Thoracic aorta (tissue), 2 donors: Measurements from ENCODE around the gene FKBP2. TPM values are rescaled to one million over a fixed set of nuclear protein-coding genes. Genes with fewer than 3 reads are reported as not detected.

Experiments used
- ATAC-seq: fragments of 150-250 bp; one replicate; pipeline ENCODE4 v1.8.0; 2017; ENCODE audit warnings: low read depth; ENCODE audit not compliant: insufficient number of reproducible peaks, low FRiP score
- DNase-seq: peaks from one replicate; pipeline ENCODE4 v3.0.0-alpha.2; 2020; ENCODE audit warnings: low spot score
- H3K27ac ChIP-seq, 2 donors: fragments of 200-600 bp; sonication (generic); 1 replicate in 1 of 2; 2 replicates in 1 of 2; pipeline ENCODE4 v1.5.1; 2016; ENCODE audit warnings: mild to moderate bottlenecking in 2 of 2, moderate library complexity in 2 of 2
- H3K27me3 ChIP-seq: fragments of 200-600 bp; sonication (generic); replicated peaks from 2 replicates; pipeline ENCODE4 v1.6.0; 2016; ENCODE audit warnings: mild to moderate bottlenecking; ENCODE audit not compliant: insufficient read depth
- H3K36me3 ChIP-seq: fragments of 200-600 bp; sonication (generic); one replicate; pipeline ENCODE4 v1.5.1; 2016
- H3K4me1 ChIP-seq, 2 donors: fragments of 200-600 bp; sonication (generic); 1 replicate in 1 of 2; 2 replicates in 1 of 2; pipeline versions ENCODE4 v1.5.1 to v1.6.0; 2016; ENCODE audit warnings: low read depth in 2 of 2, mild to moderate bottlenecking in 1 of 2; ENCODE audit not compliant: control insufficient read depth in 1 of 2
- H3K4me3 ChIP-seq: fragments of 200-600 bp; sonication (generic); 2 replicates; pipeline ENCODE4 v1.5.1; 2016; ENCODE audit warnings: mild to moderate bottlenecking
- H3K9me3 ChIP-seq: fragments of 200-600 bp; sonication (generic); 2 replicates; pipeline ENCODE4 v1.5.1; 2016
- total RNA-seq, 2 donors: library from RNA; depleted of rRNA; stranded (reverse); fragments of >200 nt; gene quantifications; one replicate each; pipeline versions ENCODE4 v1.1.0 to v1.2.3, GENCODE V29; 2016
- TF ChIP-seq, protein P1 (sequence below): fragments of 200-600 bp; sonication (generic); IDR thresholded peaks from one replicate; pipeline ENCODE4 v1.5.1; 2019; ENCODE audit warnings: antibody characterized with exemption

Gene FKBP2
- total RNA-seq, 2 donors from 2014 or later = 51.7 to 53.0 TPM

DNA sequence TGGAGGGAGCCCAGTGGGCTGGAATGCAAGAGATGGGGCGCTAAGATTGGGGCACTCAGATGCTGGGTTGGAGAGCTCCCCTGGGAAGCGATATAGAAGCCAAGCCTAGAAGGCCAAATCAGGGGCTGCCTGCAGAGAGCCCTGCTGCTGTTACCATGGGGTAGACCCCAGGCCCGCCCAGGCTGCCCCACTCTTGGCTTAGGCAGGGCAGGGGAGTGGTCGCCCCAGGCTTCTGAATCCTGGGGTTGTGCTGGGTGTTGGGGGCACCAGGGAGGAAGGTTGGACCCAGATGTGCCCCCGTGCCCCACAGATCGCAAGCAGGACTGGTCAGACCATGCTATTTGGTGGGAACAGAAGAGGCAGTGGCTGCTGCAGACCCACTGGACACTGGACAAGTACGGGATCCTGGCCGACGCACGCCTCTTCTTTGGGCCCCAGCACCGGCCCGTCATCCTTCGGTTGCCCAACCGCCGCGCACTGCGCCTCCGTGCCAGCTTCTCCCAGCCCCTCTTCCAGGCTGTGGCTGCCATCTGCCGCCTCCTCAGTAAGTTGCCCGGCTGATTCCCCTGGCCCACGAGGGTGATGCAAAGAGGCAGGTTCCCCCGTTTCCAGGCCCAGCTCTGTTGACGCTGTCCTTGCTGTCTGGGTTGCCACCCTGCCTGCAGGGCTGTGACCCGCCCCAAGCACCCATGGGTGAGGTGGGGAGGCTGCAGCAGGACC lies 30.4 kb upstream of the FKBP2 start:
- Histone ChIP-seq H3K27me3 (no peaks in the 10 kb centered on the region), H3K9me3 (no peaks in the 10 kb centered on the region), H3K4me1 (no peaks in the 10 kb centered on the region), H3K4me3 (no peak overlapping the region), H3K27ac (no peak overlapping the region), H3K36me3 (no peaks in the 10 kb centered on the region)
- ATAC-seq (no peak), DNase-seq (no peak)
- TF ChIP-seq, protein P1, sequence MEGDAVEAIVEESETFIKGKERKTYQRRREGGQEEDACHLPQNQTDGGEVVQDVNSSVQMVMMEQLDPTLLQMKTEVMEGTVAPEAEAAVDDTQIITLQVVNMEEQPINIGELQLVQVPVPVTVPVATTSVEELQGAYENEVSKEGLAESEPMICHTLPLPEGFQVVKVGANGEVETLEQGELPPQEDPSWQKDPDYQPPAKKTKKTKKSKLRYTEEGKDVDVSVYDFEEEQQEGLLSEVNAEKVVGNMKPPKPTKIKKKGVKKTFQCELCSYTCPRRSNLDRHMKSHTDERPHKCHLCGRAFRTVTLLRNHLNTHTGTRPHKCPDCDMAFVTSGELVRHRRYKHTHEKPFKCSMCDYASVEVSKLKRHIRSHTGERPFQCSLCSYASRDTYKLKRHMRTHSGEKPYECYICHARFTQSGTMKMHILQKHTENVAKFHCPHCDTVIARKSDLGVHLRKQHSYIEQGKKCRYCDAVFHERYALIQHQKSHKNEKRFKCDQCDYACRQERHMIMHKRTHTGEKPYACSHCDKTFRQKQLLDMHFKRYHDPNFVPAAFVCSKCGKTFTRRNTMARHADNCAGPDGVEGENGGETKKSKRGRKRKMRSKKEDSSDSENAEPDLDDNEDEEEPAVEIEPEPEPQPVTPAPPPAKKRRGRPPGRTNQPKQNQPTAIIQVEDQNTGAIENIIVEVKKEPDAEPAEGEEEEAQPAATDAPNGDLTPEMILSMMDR = no peak

DNA sequence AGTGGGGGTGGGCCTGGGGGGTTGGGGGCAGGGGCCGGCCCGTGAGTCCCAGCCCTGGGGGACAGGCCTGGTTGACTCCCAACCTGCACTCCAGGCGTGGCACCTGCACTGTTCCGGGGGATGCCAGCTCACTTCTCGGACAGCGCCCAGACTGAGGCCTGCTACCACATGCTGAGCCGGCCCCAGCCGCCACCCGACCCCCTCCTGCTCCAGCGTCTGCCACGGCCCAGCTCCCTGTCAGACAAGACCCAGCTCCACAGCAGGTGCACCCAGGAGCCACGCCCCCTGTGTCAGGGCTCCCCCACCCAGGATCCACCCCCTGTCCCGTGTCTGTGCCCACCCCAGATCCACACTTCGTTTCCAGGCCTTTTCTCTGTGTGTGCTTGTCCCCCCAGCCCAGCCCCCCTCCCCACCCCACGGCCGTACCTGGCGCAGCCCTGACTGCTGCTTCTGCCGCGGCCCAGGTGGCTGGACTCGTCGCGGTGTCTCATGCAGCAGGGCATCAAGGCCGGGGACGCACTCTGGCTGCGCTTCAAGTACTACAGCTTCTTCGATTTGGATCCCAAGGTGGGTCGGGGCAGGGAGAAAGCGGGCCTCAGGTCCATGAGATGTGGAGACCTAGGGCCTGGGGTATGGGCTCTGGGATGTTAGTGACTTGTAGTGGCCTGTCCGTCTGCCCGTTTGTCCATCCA lies 29.6 kb upstream of the FKBP2 start:
- no peak overlapping the region for H3K27ac ChIP-seq
- H3K4me3 ChIP-seq = no peak overlapping the region
- H3K36me3 ChIP-seq = no peaks in the 10 kb centered on the region
- no peaks in the 10 kb centered on the region for H3K9me3 ChIP-seq
- TF ChIP-seq, protein P1 = no peak
- ATAC-seq (no peak), DNase-seq (no peak)
- H3K4me1 ChIP-seq = no peaks in the 10 kb centered on the region
- no peaks in the 10 kb centered on the region for H3K27me3 ChIP-seq

DNA sequence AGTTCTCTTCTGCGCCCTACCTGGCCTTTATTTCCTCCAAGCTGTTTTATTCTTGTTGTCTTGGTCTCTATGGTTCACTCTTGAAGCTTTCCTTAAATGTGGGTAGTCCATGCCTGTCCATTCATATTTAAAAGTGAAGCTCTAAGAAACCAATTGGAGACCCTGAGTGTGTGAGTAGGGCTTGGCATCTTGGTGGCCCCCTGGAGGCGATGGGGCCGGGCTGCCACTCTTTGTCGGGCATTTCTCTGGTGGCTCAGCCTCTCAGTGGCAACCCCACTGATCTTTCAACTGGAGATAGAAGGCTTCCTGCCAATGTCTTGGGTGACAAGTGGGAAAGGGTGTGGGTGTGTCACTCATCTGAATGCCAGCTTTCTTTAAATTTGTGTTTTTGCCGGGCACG lies 24.0 kb upstream of the FKBP2 start:
- Histone ChIP-seq H3K36me3 (peaks cover 3% of the 10 kb centered on the region), H3K27ac (no peak overlapping the region), H3K4me3 (no peak overlapping the region), H3K27me3 (no peaks in the 10 kb centered on the region), H3K4me1 (no peaks in the 10 kb centered on the region), H3K9me3 (no peaks in the 10 kb centered on the region)
- TF ChIP-seq, protein P1 = no peak
- ATAC-seq = no peak
- DNase-seq = no peak

DNA sequence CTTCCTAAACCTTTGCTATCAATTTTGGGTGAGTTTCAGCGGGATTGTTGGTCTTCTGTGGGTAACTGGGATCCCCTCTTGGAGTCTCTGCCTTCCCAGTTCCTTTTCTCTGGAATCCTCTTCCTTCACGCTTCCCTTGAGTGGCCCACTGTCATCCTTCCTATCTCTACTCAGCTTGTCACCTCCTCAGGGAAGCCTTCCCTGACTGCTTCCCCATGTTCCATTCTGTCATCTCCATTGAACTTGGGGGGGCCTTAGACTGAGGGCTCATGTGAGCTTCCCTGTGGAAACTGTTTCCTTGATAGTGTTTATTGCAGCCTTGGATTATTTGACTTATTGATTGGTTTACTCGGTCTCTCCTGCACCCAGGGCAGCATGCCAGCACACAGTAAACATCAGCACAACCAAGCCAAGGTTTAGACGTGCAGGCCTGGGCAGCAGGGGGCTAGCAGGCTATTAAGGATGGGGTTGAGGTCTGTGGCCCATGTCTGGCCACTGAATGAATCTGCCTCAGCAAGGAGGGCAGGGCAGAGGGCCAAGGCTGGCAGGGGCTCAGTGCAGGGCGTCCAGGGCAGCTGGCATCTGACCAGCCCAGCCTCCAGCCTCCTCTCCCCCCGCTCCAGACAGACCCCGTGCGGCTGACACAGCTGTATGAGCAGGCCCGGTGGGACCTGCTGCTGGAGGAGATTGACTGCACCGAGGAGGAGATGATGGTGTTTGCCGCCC lies 22.1 kb upstream of the FKBP2 start:
- no peak overlapping the region for H3K4me3 ChIP-seq
- H3K36me3 ChIP-seq = peaks cover 3% of the 10 kb centered on the region
- no peaks in the 10 kb centered on the region for H3K9me3 ChIP-seq
- DNase-seq = no peak
- TF ChIP-seq, protein P1 = no peak
- ATAC-seq = no peak
- H3K27ac ChIP-seq = no peak overlapping the region
- H3K4me1 ChIP-seq = no peaks in the 10 kb centered on the region
- no peaks in the 10 kb centered on the region for H3K27me3 ChIP-seq

DNA sequence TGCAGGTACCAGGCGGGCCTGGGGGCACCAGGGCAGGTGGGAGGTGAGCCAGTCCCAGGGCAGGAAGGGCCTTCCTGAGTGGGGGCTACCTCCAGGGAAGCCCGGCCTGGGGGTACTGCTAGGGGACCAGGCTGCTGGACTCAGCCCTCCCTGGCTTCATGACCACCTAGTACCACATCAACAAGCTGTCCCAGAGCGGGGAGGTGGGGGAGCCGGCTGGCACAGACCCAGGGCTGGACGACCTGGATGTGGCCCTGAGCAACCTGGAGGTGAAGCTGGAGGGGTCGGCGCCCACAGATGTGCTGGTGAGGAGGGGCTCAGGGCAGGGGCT lies 21.6 kb upstream of the FKBP2 start:
- TF ChIP-seq, protein P1 = no peak
- ATAC-seq (no peak), DNase-seq (no peak)
- Histone ChIP-seq H3K9me3 (no peaks in the 10 kb centered on the region), H3K4me3 (no peak overlapping the region), H3K27ac (no peak overlapping the region), H3K36me3 (peaks cover 3% of the 10 kb centered on the region), H3K4me1 (no peaks in the 10 kb centered on the region), H3K27me3 (no peaks in the 10 kb centered on the region)
